A549 (cell line): ENCODE results near the gene TNRC6C.

Source experiments
- CTCF ChIP-seq: fragments of >200 bp; sonication (Bioruptor Twin); formaldehyde crosslinking; IDR thresholded peaks from 3 replicates; pipeline ENCODE4 v1.5.1; 2016
- EP300 ChIP-seq, 2 experiments: fragments of >200 bp; sonication (Bioruptor Twin); formaldehyde crosslinking; IDR thresholded peaks; 2 replicates in 1 of 2; 3 replicates in 1 of 2; pipeline ENCODE4 v1.6.1; 2016 to 2017
- MAFK ChIP-seq: fragments of 450-650 bp; IDR thresholded peaks from 2 replicates; pipeline ENCODE4 v1.6.1; 2014; ENCODE audit not compliant: partially characterized antibody
- PBX3 ChIP-seq: IDR thresholded peaks from 2 replicates; pipeline ENCODE4 v1.6.1; 2012
- RAD21 ChIP-seq, 2 experiments: fragments of >200 bp in 1 of 2; sonication (Bioruptor Twin) in 1 of 2; formaldehyde crosslinking in 1 of 2; IDR thresholded peaks in 1 of 2; conservative IDR thresholded peaks in 1 of 2; 2 replicates in 1 of 2; 3 replicates in 1 of 2; pipeline ENCODE4 v1.6.1; 2012 to 2018; ENCODE audit warnings: inconsistent platforms in 1 of 2
- RFX5 ChIP-seq: fragments of 450-650 bp; IDR thresholded peaks from 2 replicates; pipeline ENCODE4 v1.7.1; 2014; ENCODE audit warnings: antibody characterized with exemption, mild to moderate bottlenecking, moderate library complexity
- SMC3 ChIP-seq: fragments of >200 bp; sonication (Bioruptor Twin); formaldehyde crosslinking; IDR thresholded peaks from 3 replicates; pipeline ENCODE4 v1.6.1; 2018; ENCODE audit warnings: inconsistent platforms
- USF2 ChIP-seq: fragments of 450-650 bp; IDR thresholded peaks from 2 replicates; pipeline ENCODE4 v1.6.1; 2014; ENCODE audit warnings: antibody characterized with exemption

GRCh38 chr17:78146881-78147280 is 188.4 kb downstream of the TNRC6C start:
- no peak for TF ChIP-seq SMC3
- TF ChIP-seq CTCF: no peak
- TF ChIP-seq PBX3: no peak
- no peak for TF ChIP-seq MAFK
- no peak for TF ChIP-seq RAD21 (conservative IDR thresholded peaks at IDR 0.05 in 1 of 2, IDR thresholded peaks at IDR 0.05 in 1 of 2)
- TF ChIP-seq RFX5: no peak
- no peak for TF ChIP-seq EP300 (IDR thresholded peaks at IDR 0.05)
- TF ChIP-seq USF2: no peak
